ENCODE data around the gene POU6F2. TPM values are rescaled to one million over a fixed set of nuclear protein-coding genes. Genes with fewer than 3 reads are reported as not detected.

Gene POU6F2
- total and polyA plus RNA-seq, 7 donors = 0.01 TPM; not detected in 6

DNA sequence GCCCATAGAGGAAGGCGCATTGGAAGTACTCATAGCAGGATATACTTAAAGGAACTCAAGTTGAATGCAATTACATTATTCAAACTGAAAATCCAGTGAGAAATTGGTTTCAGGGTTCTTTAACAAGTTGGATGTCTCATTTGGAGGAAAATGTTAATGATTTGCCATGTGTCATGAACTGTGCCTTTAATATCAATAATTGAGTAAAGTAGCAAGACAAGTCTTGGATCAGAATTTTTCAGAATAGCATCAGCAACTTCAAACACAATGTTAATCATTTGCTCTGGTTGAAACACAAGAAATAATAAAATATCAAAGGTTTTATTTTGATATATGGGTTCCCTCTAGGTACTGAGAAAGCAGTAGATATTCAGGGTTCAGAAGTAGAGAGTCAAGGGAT lies 24.5 kb upstream of the POU6F2 start:
- Histone ChIP-seq H3K36me3 (ENCODE audit: insufficient read depth in 1 of 2, low read depth in 1 of 2) (no peaks in the 10 kb centered on the region), H3K27me3 (ENCODE audit: insufficient read depth in 3 of 3, low read length in 2 of 3) (no peaks in the 10 kb centered on the region), H3K9me3 (no peaks in the 10 kb centered on the region), H3K27ac (no peak overlapping the region), H3K4me1 (no peaks in the 10 kb centered on the region), H3K4me3 (no peak overlapping the region)
- DNase-seq (no peak), ATAC-seq (no peak)
- 95 to 100% (median 98%) methylated on average over 1 of the region's 1 CpG for WGBS, 3 donors
- intact Hi-C loops (cut with DNase I) = no loop called here
- TF ChIP-seq, protein P1, sequence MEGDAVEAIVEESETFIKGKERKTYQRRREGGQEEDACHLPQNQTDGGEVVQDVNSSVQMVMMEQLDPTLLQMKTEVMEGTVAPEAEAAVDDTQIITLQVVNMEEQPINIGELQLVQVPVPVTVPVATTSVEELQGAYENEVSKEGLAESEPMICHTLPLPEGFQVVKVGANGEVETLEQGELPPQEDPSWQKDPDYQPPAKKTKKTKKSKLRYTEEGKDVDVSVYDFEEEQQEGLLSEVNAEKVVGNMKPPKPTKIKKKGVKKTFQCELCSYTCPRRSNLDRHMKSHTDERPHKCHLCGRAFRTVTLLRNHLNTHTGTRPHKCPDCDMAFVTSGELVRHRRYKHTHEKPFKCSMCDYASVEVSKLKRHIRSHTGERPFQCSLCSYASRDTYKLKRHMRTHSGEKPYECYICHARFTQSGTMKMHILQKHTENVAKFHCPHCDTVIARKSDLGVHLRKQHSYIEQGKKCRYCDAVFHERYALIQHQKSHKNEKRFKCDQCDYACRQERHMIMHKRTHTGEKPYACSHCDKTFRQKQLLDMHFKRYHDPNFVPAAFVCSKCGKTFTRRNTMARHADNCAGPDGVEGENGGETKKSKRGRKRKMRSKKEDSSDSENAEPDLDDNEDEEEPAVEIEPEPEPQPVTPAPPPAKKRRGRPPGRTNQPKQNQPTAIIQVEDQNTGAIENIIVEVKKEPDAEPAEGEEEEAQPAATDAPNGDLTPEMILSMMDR (IDR thresholded peaks at IDR 0.05) = no peak

DNA sequence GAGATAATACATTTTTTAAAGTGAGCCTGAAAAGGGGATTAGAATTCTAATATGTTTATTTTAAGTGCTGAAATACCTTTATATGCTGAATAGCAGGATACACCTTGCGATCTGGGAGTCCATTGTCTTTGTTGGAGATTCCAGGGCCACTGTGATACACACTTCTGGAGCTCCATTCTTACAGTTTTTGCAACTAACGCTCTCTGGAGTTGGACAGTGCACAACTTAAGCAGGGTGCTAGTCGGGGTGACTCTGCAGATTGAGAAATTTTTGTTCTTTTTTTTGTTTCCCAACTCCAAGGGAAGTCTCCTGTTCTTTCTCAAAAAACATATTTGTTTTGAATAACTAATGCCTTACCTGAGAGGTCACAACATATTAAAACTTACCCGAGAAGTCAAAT lies 23.7 kb upstream of the POU6F2 start:
- no peaks in the 10 kb centered on the region for H3K9me3 ChIP-seq
- no peak overlapping the region for H3K27ac ChIP-seq
- no peaks in the 10 kb centered on the region for H3K36me3 ChIP-seq (ENCODE audit: insufficient read depth in 1 of 2, low read depth in 1 of 2)
- H3K27me3 ChIP-seq (ENCODE audit: insufficient read depth in 3 of 3, low read length in 2 of 3) = no peaks in the 10 kb centered on the region
- intact Hi-C loops (cut with DNase I) = no loop called here
- TF ChIP-seq, protein P1 (IDR thresholded peaks at IDR 0.05) = no peak
- ATAC-seq = no peak
- H3K4me1 ChIP-seq = no peaks in the 10 kb centered on the region
- DNase-seq = no peak
- no peak overlapping the region for H3K4me3 ChIP-seq
- 76 to 83% (median 77%) methylated on average over 4 of the region's 4 CpGs for WGBS, 3 donors

DNA sequence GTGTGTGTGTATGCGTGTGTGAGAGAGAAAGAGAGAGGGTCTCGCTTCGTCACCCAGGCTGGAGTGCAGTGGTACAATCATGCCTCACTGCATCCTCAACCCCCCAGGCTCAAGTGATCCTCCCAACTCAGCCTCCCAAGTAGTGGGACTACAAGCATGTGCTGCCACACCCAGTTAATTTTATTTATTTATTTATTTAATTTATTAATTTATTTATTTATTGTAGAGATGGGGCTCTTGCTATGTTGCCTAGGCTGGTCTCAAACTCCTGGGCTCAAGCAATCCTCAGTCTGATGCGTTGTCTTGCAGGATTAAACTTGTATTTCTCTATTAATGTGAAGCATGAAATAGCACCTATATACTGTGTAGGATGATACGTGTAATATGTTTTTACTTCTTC lies 21.8 kb upstream of the POU6F2 start:
- Histone ChIP-seq H3K4me3 (no peak overlapping the region), H3K27me3 (ENCODE audit: insufficient read depth in 3 of 3, low read length in 2 of 3) (no peaks in the 10 kb centered on the region), H3K27ac (no peak overlapping the region), H3K36me3 (ENCODE audit: insufficient read depth in 1 of 2, low read depth in 1 of 2) (no peaks in the 10 kb centered on the region), H3K4me1 (no peaks in the 10 kb centered on the region), H3K9me3 (no peaks in the 10 kb centered on the region)
- DNase-seq (no peak), ATAC-seq (no peak)
- intact Hi-C loops (cut with DNase I) = no loop called here
- WGBS, 3 donors = 76 to 96% (median 86%) methylated on average over 5 of the region's 5 CpGs
- TF ChIP-seq, protein P1 (IDR thresholded peaks at IDR 0.05) = no peak

DNA sequence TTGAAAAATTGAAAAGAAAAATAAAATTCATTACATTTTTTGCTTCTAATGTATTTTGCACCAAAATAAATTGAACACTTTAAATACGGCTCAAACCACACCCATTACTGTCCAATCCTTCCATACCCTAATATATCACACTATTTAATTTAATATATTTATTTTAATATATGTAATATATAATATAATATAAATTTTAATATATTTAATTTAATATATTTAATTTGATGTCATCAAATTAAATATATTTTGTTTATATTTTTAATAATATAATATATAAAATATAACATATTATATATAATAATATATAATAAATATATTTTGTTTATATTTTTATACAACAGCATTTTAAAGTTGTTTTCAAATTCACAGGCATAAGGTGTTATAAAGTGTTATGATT lies 15.7 kb upstream of the POU6F2 start:
- H3K36me3 ChIP-seq (ENCODE audit: insufficient read depth in 1 of 2, low read depth in 1 of 2) = no peaks in the 10 kb centered on the region
- ATAC-seq (no peak), DNase-seq (no peak)
- no peaks in the 10 kb centered on the region for H3K4me1 ChIP-seq
- no peak overlapping the region for H3K4me3 ChIP-seq
- peaks cover 6% of the 10 kb centered on the region for H3K9me3 ChIP-seq
- 85 to 96% (median 86%) methylated on average over 1 of the region's 1 CpG for whole genome bisulfite sequencing, 3 donors
- intact Hi-C loops (cut with DNase I) = no loop called here
- no peak overlapping the region for H3K27ac ChIP-seq
- TF ChIP-seq, protein P1 (IDR thresholded peaks at IDR 0.05) = no peak
- no peaks in the 10 kb centered on the region for H3K27me3 ChIP-seq (ENCODE audit: insufficient read depth in 3 of 3, low read length in 2 of 3)

DNA sequence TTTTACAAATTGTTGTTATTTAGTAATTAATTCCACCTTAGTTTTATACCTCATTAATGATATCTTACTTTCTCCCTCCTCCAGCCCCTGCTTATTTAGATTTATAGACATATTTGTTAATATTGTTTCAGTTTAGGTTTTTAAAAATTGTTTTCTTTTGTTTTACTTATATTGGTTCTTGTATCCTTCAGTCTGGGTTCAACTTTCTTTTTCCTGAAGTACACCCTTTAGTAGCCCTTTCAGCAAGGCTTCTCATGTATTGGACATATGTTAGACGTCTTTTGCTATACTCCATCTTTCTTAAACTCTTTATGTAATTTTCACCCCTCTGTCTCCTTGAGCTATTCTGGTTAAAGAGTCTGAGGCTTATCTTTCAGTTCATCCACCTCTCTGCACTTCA lies 12.8 kb upstream of the POU6F2 start:
- Histone ChIP-seq H3K27me3 (ENCODE audit: insufficient read depth in 3 of 3, low read length in 2 of 3) (no peaks in the 10 kb centered on the region), H3K9me3 (peaks cover 6% of the 10 kb centered on the region), H3K36me3 (ENCODE audit: insufficient read depth in 1 of 2, low read depth in 1 of 2) (no peaks in the 10 kb centered on the region), H3K4me1 (no peaks in the 10 kb centered on the region), H3K27ac (no peak overlapping the region), H3K4me3 (no peak overlapping the region)
- WGBS, 3 donors = 71 to 83% (median 74%) methylated on average over 1 of the region's 1 CpG
- ATAC-seq (no peak), DNase-seq (no peak)
- intact Hi-C loops (cut with DNase I) = no loop called here
- TF ChIP-seq, protein P1 (IDR thresholded peaks at IDR 0.05) = no peak

All from psoas muscle (tissue), 8 donors.